Breast epithelium (tissue), 4 donors: Measurements from ENCODE around the gene COMMD3. TPM values are rescaled to one million over a fixed set of nuclear protein-coding genes. Genes with fewer than 3 reads are reported as not detected.

Experiments used
- DNase-seq, 2 donors: peaks; one replicate each; pipeline ENCODE4 v3.0.0-alpha.2; 2019; ENCODE audit warnings: low spot score in 2 of 2
- H3K27ac ChIP-seq, 2 donors: fragments of 200-600 bp; sonication (generic) in 1 of 2; one replicate each; pipeline ENCODE4 v1.5.1; 2016 to 2019; ENCODE audit warnings: mild to moderate bottlenecking in 1 of 2
- H3K27me3 ChIP-seq, 2 donors: fragments of 200-600 bp; sonication (generic) in 1 of 2; one replicate each; pipeline versions ENCODE4 v1.5.1 to v1.6.0; 2017 to 2019; ENCODE audit warnings: control low read depth in 1 of 2, mild to moderate bottlenecking in 1 of 2
- H3K36me3 ChIP-seq: fragments of 200-600 bp; one replicate; pipeline ENCODE4 v1.5.1; 2019
- H3K4me1 ChIP-seq, 2 donors: fragments of 200-600 bp; sonication (generic); one replicate each; pipeline ENCODE4 v1.5.1; 2016 to 2019; ENCODE audit warnings: control low read depth in 1 of 2
- H3K4me3 ChIP-seq, 3 donors: fragments of 200-600 bp; sonication (generic); 1 replicate in 2 of 3; 2 replicates in 1 of 3; pipeline ENCODE4 v1.5.1; 2016 to 2019; ENCODE audit warnings: mild to moderate bottlenecking in 3 of 3, moderate library complexity in 2 of 3
- H3K9me3 ChIP-seq, 2 donors: fragments of 200-600 bp; sonication (generic) in 1 of 2; one replicate each; pipeline ENCODE4 v1.5.1; 2016 to 2019; ENCODE audit warnings: control low read depth in 1 of 2
- CTCF ChIP-seq, 3 donors: fragments of 450-650 bp; IDR thresholded peaks; one replicate each; pipeline ENCODE4 v1.5.1; 2016 to 2017; ENCODE audit warnings: antibody characterized with exemption in 3 of 3, mild to moderate bottlenecking in 3 of 3, moderate library complexity in 3 of 3
- POLR2A ChIP-seq: fragments of 450-650 bp; IDR thresholded peaks from one replicate; pipeline ENCODE4 v1.6.1; 2016; ENCODE audit warnings: antibody characterized with exemption, mild to moderate bottlenecking, moderate library complexity
- POLR2AphosphoS5 ChIP-seq, 3 donors: sonication (generic); formaldehyde crosslinking; IDR thresholded peaks; one replicate each; pipeline ENCODE4 v1.6.1; 2017; ENCODE audit warnings: antibody characterized with exemption in 3 of 3
- intact Hi-C: fragments of 100-400 bp; cut with DNase I; formaldehyde crosslinking; loops from one replicate; pipeline ENCODE4 v1.15.1; 2023; ENCODE audit warnings: low total_unique reads
- total RNA-seq, 3 donors: library from RNA; depleted of rRNA; stranded (reverse); fragments of >200 nt; gene quantifications; one replicate each; pipeline ENCODE4 v1.1.0, GENCODE V29; 2016

Gene COMMD3
- total RNA-seq, 3 donors from 2014 or later = 30.1 to 51.4 (median 35.7) TPM

GRCh38 chr10:22338931-22339330, 22.7 kb downstream of the COMMD3 start:
- TF ChIP-seq CTCF (IDR thresholded peaks at IDR 0.05) = no peak
- no peak for TF ChIP-seq POLR2AphosphoS5 (IDR thresholded peaks at IDR 0.05)
- TF ChIP-seq POLR2A = no peak
- H3K9me3 ChIP-seq = no peaks in the 10 kb centered on the region
- DNase-seq = no peak
- H3K4me3 ChIP-seq = no peak overlapping the region
- peaks cover 8 to 87% of the 10 kb centered on the region in 2 donors for H3K27me3 ChIP-seq
- H3K4me1 ChIP-seq = peaks cover 0 to 4% of the 10 kb centered on the region in 2 donors
- no peak overlapping the region for H3K27ac ChIP-seq
- H3K36me3 ChIP-seq = no peaks in the 10 kb centered on the region
- intact Hi-C loops = no loop called here

- Histone ChIP-seq H3K36me3 (no peaks in the 10 kb centered on the region), H3K9me3 (no peaks in the 10 kb centered on the region), H3K4me3 (peak overlapping the region; percentile 86 to 91 (median 89)), H3K4me1 (peaks cover 0 to 4% of the 10 kb centered on the region in 2 donors), H3K27ac (peak overlapping the region in 1 of 2 donors; percentile 92), H3K27me3 (peaks cover 8 to 88% of the 10 kb centered on the region in 2 donors)
- no peak for DNase-seq
- intact Hi-C loops = no loop called here
- TF ChIP-seq POLR2AphosphoS5 (IDR thresholded peaks at IDR 0.05) = no peak
- no peak for TF ChIP-seq POLR2A
- no peak for TF ChIP-seq CTCF (IDR thresholded peaks at IDR 0.05)
Measured at GRCh38 chr10:22339761-22340328, 23.7 kb downstream of the COMMD3 start.

- peaks cover 0 to 4% of the 10 kb centered on the region in 2 donors for H3K4me1 ChIP-seq
- TF ChIP-seq POLR2AphosphoS5 (IDR thresholded peaks at IDR 0.05) (peak in 2 of 3 donors; percentile 74 to 77), POLR2A (peak; percentile 72), CTCF (IDR thresholded peaks at IDR 0.05) (no peak)
- H3K36me3 ChIP-seq = no peaks in the 10 kb centered on the region
- H3K4me3 ChIP-seq = peak overlapping the region; percentile 86 to 91 (median 89)
- intact Hi-C loops = no loop called here
- no peak for DNase-seq
- peaks cover 14 to 88% of the 10 kb centered on the region in 2 donors for H3K27me3 ChIP-seq
- no peaks in the 10 kb centered on the region for H3K9me3 ChIP-seq
- peak overlapping the region; percentile 92 to 96 for H3K27ac ChIP-seq
Measured at GRCh38 chr10:22340329-22341189, 24.4 kb downstream of the COMMD3 start.

GRCh38 chr10:22341190-22341925, 25.2 kb downstream of the COMMD3 start:
- TF ChIP-seq POLR2A (no peak), POLR2AphosphoS5 (IDR thresholded peaks at IDR 0.05) (peak in 1 of 3 donors; percentile 0), CTCF (IDR thresholded peaks at IDR 0.05) (no peak)
- H3K27ac ChIP-seq = peak overlapping the region; percentile 92 to 96

More at GRCh38 chr10:22341190-22341925, 25.2 kb downstream of the COMMD3 start:
- Histone ChIP-seq H3K4me1 (peaks cover 0 to 4% of the 10 kb centered on the region in 2 donors), H3K9me3 (no peaks in the 10 kb centered on the region), H3K36me3 (no peaks in the 10 kb centered on the region), H3K27me3 (peaks cover 12 to 86% of the 10 kb centered on the region in 2 donors), H3K4me3 (peak overlapping the region; percentile 86 to 91 (median 89))
- DNase-seq = no peak
- intact Hi-C loops = no loop called here
